ENCODE measurements around the gene ITPA.
A peak's percentile ranks its signal among the peaks of the same experiment; 100 is the strongest.

ITPA gene

GRCh38 chr20:3195590-3196237 is 13.6 kb upstream of the ITPA start:
- TF ChIP-seq CTCF (IDR thresholded peaks at IDR 0.05; ENCODE audit: low read depth, low read length), result no peak
- no peak for DNase-seq (ENCODE audit: low read depth in 2 of 2)
- H3K4me3 ChIP-seq (replicated peaks in 1 of 2; ENCODE audit: low read depth in 2 of 2, low read length in 2 of 2), result no peak overlapping the region

GRCh38 chr20:3199206-3199605 is 10.1 kb upstream of the ITPA start:
- DNase-seq (ENCODE audit: low read depth in 2 of 2), result no peak
- TF ChIP-seq CTCF (IDR thresholded peaks at IDR 0.05; ENCODE audit: low read depth, low read length), result no peak
- H3K4me3 ChIP-seq (replicated peaks in 1 of 2; ENCODE audit: low read depth in 2 of 2, low read length in 2 of 2), result no peak overlapping the region

GRCh38 chr20:3199976-3200755 is 9.1 kb upstream of the ITPA start:
- H3K4me3 ChIP-seq (replicated peaks in 1 of 2; ENCODE audit: low read depth in 2 of 2, low read length in 2 of 2), result no peak overlapping the region
- no peak for DNase-seq (ENCODE audit: low read depth in 2 of 2)
- TF ChIP-seq CTCF (IDR thresholded peaks at IDR 0.05; ENCODE audit: low read depth, low read length), result no peak

- peak overlapping the region; percentile 73 to 93 for H3K4me3 ChIP-seq (replicated peaks in 1 of 2; ENCODE audit: low read depth in 2 of 2, low read length in 2 of 2)
- DNase-seq (ENCODE audit: low read depth in 2 of 2), result no peak
- TF ChIP-seq CTCF (IDR thresholded peaks at IDR 0.05; ENCODE audit: low read depth, low read length), result no peak
Measured at GRCh38 chr20:3202965-3203314, 6.4 kb upstream of the ITPA start.

- DNase-seq (ENCODE audit: low read depth in 2 of 2), result peak; percentile 13 to 25
- peak overlapping the region; percentile 73 to 93 for H3K4me3 ChIP-seq (replicated peaks in 1 of 2; ENCODE audit: low read depth in 2 of 2, low read length in 2 of 2)
- TF ChIP-seq CTCF (IDR thresholded peaks at IDR 0.05; ENCODE audit: low read depth, low read length), result no peak
Measured at GRCh38 chr20:3203315-3204123, 5.8 kb upstream of the ITPA start.

- TF ChIP-seq CTCF (IDR thresholded peaks at IDR 0.05; ENCODE audit: low read depth, low read length), result no peak
- H3K4me3 ChIP-seq (replicated peaks in 1 of 2; ENCODE audit: low read depth in 2 of 2, low read length in 2 of 2), result peak within 1 kb of the TSS; percentile 73 to 93
- DNase-seq (ENCODE audit: low read depth in 2 of 2), result peak; percentile 81 to 88
Measured at GRCh38 chr20:3204124-3204794, 5.0 kb upstream of the ITPA start, which contains the start of gene DDRGK1. Gene DDRGK1, minus strand, starts transcription at chr20:3204682. Its CDS starts 55 bp downstream, at chr20:3204627.

Measured in cardiac fibroblast (primary cell).